Nephron progenitor cell (in vitro differentiated cells): ENCODE measurements around the gene CASP2.

Source experiments
- DNase-seq: peaks from one replicate; pipeline ENCODE4 v3.0.0; 2021
- H3K27ac Mint-ChIP-seq: 2 replicates; pipeline ENCODE4 v1.8.0; 2021; ENCODE audit warnings: mild to moderate bottlenecking, moderate library complexity, mixed read lengths
- H3K27me3 Mint-ChIP-seq: 2 replicates; pipeline ENCODE4 v1.8.0; 2021; ENCODE audit warnings: mild to moderate bottlenecking, low read depth, mixed read lengths; ENCODE audit not compliant: poor library complexity
- H3K36me3 Mint-ChIP-seq: 2 replicates; pipeline ENCODE4 v1.8.0; 2021; ENCODE audit warnings: low read depth, mixed read lengths
- H3K4me1 Mint-ChIP-seq: 2 replicates; pipeline ENCODE4 v1.8.0; 2021; ENCODE audit warnings: mixed read lengths
- H3K4me3 Mint-ChIP-seq: 2 replicates; pipeline ENCODE4 v1.8.0; 2021; ENCODE audit warnings: mild to moderate bottlenecking, moderate library complexity, mixed read lengths
- H3K9me3 Mint-ChIP-seq: 2 replicates; pipeline ENCODE4 v1.8.0; 2021; ENCODE audit warnings: mild to moderate bottlenecking, moderate library complexity, mixed read lengths
- TF ChIP-seq, protein P1 (sequence below): fragments of 200-600 bp; sonication (generic); IDR thresholded peaks from 2 replicates; pipeline ENCODE4 v1.5.0; 2021; ENCODE audit warnings: antibody characterized with exemption

Gene CASP2

DNA sequence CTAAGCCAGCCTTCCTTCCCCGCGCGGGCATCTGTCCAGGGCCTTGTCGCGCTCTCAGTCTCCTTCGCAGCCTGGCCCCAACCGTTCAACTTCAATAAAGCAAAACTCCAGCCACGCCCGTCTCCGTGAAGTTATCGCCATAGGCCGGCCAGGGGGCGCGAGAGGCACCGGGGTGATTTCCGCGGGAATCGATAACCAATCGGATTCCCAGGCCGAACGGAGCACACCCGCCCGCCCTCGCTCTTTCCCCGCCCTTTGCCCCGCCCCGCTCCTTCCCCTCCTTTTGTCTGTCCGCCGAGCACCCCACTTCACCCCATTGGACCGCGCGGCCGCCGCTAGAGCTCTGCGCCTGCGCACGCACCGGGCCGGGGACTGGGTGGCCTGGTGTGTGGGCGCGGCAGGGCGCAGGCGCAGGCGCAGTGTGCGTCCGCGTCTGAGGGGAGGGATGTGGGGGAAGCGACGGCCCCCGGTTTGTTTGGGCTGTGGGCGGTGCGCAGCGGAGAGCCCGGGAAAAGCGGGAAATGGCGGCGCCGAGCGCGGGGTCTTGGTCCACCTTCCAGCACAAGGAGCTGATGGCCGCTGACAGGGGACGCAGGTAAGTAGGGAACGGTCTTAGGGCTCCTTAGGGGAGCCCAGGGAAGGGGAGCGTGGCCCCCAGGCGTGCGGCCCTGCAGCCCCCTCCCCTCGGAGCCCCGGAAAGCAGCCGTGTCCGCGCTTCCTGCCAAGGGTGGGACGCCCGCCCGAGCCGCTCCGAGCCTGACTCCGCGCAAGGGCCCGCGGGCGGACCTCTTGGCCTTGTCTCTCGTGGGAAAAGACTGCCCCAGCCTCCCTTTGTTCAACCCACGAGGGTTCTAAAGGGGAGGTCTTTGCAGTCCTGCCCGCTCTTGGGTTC lies at the start of gene CASP2:
Gene CASP2 (plus strand): TSS at position 417 of the 892 bp plus-strand sequence. CDS start 105 bp downstream, at position 522.
- peaks cover 34% of the 10 kb centered on the region for H3K36me3 Mint-ChIP-seq
- H3K27me3 Mint-ChIP-seq, result peaks cover 13% of the 10 kb centered on the region
- H3K9me3 Mint-ChIP-seq, result peaks cover 16% of the 10 kb centered on the region
- H3K4me1 Mint-ChIP-seq, result peaks cover 51% of the 10 kb centered on the region
- peak within 1 kb of the TSS; percentile 85 for H3K27ac Mint-ChIP-seq
- TF ChIP-seq, protein P1, sequence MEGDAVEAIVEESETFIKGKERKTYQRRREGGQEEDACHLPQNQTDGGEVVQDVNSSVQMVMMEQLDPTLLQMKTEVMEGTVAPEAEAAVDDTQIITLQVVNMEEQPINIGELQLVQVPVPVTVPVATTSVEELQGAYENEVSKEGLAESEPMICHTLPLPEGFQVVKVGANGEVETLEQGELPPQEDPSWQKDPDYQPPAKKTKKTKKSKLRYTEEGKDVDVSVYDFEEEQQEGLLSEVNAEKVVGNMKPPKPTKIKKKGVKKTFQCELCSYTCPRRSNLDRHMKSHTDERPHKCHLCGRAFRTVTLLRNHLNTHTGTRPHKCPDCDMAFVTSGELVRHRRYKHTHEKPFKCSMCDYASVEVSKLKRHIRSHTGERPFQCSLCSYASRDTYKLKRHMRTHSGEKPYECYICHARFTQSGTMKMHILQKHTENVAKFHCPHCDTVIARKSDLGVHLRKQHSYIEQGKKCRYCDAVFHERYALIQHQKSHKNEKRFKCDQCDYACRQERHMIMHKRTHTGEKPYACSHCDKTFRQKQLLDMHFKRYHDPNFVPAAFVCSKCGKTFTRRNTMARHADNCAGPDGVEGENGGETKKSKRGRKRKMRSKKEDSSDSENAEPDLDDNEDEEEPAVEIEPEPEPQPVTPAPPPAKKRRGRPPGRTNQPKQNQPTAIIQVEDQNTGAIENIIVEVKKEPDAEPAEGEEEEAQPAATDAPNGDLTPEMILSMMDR, result peak; percentile 11
- peak; percentile 97 for DNase-seq
- peak within 1 kb of the TSS; percentile 98 for H3K4me3 Mint-ChIP-seq

DNA sequence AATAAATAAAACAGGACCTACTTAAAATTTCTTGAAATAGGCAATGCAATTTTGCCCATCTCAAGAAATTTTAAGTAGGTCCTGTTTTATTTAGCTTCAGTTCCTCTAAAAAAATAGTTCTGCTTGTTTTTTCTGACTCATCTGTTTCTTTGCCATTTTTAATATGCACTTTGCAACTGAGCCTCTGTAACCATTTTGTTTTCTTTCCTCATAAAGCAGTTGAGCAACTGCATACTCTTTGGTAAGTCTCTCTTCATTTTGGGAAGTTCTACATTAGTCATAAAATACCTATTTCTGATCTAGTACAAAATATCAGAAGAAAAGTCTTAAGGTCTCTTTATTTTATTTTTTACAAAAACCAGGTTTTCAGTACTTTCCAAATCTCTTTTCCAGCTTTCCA lies 48.3 kb upstream of the CASP2 start:
- Mint-ChIP-seq H3K27me3 (peaks cover 28% of the 10 kb centered on the region), H3K27ac (no peak overlapping the region), H3K4me1 (peaks cover 41% of the 10 kb centered on the region), H3K9me3 (peaks cover 34% of the 10 kb centered on the region), H3K36me3 (peaks cover 13% of the 10 kb centered on the region), H3K4me3 (no peak overlapping the region)
- DNase-seq, result no peak
- TF ChIP-seq, protein P1, result no peak

DNA sequence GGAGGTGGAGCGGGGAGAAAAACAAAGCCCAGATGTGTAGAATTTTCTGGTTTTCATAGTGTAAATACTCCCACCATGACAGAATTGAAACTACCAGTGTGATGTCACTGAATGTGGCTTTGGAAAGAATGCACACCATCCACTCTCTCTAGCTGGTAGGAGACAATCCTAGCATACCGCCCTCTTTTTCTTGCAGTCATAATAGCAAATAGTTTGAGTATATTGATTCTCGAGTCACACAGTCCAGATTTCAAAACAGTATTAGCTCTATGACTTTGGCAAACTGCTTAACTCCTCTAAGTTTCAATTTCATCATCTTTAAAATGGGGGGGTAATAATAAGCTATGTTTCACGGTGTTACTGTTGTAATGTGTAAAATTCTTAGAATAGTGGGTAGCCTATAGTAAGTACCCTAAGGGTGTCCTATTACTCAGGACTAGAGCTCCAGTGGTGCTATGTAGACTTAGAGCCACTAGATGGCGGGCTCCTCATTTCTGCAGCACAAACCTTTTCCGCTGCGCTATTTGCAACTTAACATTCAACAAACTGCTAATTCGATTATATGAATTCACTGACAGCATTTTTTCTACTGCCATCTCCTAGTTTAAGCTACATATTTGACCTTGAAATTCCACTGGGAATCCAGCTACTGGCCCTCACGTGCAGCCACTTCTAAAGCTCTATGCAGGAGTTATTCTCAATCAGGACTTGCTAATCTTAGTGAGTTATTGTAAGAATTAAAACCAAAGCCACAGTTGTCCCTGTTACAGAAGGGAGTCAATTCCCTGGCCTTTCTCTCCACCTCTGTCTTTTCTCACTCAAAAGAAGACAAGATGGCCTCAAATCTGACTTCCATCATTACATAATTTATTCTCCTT lies 47.6 kb upstream of the CASP2 start:
- Mint-ChIP-seq H3K27ac (no peak overlapping the region), H3K4me3 (no peak overlapping the region), H3K36me3 (peaks cover 13% of the 10 kb centered on the region), H3K9me3 (peaks cover 29% of the 10 kb centered on the region), H3K4me1 (peaks cover 41% of the 10 kb centered on the region), H3K27me3 (peaks cover 23% of the 10 kb centered on the region)
- TF ChIP-seq, protein P1, result peak; percentile 92
- DNase-seq, result peak; percentile 68

DNA sequence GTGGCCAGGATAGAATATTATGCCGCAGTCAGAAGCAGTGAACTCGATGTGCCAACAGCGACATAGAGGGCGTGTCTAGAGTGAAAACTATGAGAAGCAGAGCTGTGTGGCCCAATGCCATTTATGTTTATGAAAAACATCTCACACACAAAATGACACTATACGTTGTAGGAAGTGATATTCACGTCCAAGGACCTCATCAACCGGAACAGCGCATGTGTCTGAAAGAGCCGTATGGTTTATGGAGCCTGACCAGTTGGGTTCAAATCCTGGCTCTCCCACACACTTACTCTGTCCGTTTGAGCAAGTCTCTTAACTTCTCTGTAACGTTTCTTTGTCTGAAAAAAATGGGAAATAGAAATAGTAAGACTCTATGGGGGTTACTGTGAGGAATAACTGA lies 45.8 kb upstream of the CASP2 start:
- no peak overlapping the region for H3K4me3 Mint-ChIP-seq
- H3K27ac Mint-ChIP-seq, result no peak overlapping the region
- H3K4me1 Mint-ChIP-seq, result peaks cover 41% of the 10 kb centered on the region
- TF ChIP-seq, protein P1, result no peak
- H3K36me3 Mint-ChIP-seq, result no peaks in the 10 kb centered on the region
- DNase-seq, result no peak
- H3K9me3 Mint-ChIP-seq, result peaks cover 11% of the 10 kb centered on the region
- H3K27me3 Mint-ChIP-seq, result peaks cover 28% of the 10 kb centered on the region

DNA sequence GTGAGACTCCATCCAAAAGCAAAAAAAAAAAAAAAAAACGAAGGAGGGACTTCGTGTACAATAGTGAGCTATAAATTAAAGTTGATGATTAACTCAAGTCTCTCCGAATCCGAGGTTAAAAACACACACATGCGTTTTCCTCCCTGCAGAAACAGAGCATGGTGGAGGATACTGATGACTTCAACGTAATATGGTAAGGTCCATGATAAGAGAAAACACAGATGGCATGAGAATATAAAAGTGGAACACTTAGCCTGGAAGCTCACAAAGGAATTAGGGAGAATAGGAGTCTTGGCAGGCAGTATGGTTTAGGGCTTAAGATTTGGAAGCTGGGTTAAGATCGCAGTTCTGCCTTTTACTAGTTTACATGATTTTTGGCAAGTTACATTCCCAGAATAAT lies 45.0 kb upstream of the CASP2 start:
- Mint-ChIP-seq H3K27ac (no peak overlapping the region), H3K4me1 (peaks cover 41% of the 10 kb centered on the region), H3K4me3 (no peak overlapping the region), H3K9me3 (peaks cover 6% of the 10 kb centered on the region), H3K36me3 (no peaks in the 10 kb centered on the region), H3K27me3 (peaks cover 32% of the 10 kb centered on the region)
- TF ChIP-seq, protein P1, result no peak
- no peak for DNase-seq
